GM19351 (cell line): ENCODE measurements around the gene DMWD.

Experiments used
- ATAC-seq: cut with Tn5 transposase; IDR thresholded peaks from one replicate; pipeline ENCODE4 v1.9.1; 2021; ENCODE audit warnings: mild to moderate bottlenecking, moderate library complexity; ENCODE audit not compliant: unreplicated experiment

Gene DMWD

DNA sequence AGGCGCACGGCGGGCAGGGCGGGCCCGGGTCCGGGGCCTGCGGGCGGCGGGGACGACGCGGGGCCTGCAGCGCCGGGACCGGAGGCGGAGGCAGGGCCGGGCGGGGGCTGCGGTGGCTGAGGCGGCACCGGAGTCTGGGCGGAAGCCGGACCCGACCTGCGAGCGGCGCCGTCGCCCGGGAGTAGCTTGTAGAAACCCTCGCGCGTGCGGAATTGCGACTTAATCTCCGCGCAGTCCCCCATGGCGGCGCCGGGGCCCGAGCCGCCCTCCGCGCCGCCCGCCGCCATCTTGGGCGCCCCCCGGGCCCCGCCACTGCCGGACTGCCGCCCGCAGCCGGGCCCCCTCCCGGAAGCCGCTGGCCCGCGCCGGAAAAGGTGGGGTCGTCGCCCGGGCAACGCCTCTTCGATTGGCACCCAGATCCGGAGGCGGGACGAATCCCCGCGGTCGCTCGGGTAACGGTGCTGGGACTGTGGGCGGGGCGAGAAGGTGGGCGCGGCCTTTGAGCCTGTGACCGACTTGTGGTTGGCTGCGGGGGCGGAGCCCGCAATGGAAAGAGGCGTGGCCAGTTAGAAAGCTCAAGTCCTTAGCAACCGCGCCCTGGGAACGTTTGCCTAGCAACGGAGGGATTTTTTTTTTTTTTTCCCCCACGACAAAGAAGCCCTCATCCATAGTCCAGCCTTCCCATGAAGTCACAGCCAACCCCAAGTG, at the start of gene DMWD:
Gene DMWD (minus strand): TSS at position 376 of the 708 bp plus-strand sequence. CDS start 89 bp downstream, at position 287.
- peak; percentile 91 for ATAC-seq

DNA sequence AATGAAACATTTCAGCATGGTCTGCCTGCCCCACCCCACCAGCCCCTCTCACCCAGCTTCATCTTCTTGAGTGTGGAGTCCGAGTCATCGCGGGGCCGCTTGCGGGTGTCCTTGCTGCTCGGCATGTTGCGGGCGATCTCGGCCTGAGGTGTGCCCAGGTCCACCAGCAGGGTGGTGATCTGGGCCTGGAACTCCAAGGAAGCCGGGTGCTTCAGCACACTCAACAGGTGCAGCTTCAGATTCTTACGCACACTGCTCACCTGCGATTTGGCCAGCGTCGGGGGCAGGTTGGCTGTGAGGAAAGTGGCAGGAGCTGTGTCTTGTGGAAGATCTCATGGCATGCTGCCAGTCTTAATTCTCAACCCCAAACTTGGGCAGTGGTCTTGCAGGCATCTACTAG, 49.6 kb upstream of the DMWD start:
- ATAC-seq, result no peak

DNA sequence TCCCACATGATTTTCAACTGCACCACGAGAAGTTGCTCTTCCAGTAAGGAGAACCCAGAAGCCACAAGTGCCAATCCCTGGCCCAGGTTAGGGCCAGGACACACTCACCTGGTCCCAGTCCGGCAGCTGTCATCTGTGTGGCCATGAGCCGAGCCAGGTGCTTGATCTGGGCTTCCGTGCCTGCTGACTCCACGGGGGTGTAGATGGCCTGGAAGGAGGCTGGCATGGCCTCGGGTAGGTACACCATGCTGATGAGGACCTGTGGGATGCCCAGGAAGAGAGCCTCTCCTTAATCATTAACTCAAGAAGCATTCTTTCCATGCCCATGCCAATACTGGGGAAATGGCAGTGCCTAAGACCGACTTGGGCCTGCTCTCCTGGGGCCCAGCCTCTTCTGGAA, 42.3 kb upstream of the DMWD start:
- ATAC-seq, result no peak

GRCh38 chr19:45828945-45829344, 36.3 kb upstream of the DMWD start:
- no peak for ATAC-seq

DNA sequence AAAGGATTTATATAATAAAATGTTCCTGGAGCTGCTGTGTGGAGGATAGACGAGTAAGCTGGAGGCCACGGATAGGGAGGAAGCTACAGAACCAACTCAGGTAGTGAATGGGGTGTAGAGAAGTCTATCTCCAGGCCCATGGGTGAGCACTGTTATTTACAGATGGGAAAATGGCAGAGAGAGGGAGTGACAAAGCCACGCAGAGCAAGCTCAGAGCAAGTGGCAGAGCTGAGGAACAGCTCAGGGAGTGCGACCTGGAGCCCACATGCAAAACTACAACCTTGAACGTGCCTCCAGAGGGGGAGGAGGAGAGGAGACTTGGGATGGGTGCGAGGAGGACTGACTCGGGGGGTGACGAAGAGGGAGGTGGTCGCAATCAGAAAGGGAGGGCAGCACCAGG, 35.9 kb upstream of the DMWD start:
- no peak for ATAC-seq

- no peak for ATAC-seq
Observed at GRCh38 chr19:45827459-45828093, 34.9 kb upstream of the DMWD start.

DNA sequence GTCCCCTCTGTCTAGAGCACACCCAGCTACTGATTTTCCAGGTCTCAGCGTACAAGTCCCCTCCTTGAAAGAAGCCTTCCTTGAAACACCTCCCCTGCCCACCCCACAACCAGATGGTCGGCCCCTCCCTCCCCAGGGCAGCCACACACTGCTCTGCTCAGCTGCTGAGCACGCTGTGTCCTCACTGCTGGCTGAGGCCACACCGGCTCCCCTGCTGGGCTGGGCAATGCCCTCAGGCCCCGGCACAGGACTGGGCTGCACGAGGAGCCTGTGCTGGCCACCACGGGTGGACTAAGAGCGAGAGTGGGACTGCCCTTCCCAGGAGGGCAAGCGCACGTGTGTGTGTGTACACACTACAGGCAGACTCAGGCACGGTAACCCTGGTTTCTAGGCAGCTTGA, 34.3 kb upstream of the DMWD start:
- no peak for ATAC-seq

GRCh38 chr19:45825917-45826893, 33.6 kb upstream of the DMWD start:
- ATAC-seq, result no peak

DNA sequence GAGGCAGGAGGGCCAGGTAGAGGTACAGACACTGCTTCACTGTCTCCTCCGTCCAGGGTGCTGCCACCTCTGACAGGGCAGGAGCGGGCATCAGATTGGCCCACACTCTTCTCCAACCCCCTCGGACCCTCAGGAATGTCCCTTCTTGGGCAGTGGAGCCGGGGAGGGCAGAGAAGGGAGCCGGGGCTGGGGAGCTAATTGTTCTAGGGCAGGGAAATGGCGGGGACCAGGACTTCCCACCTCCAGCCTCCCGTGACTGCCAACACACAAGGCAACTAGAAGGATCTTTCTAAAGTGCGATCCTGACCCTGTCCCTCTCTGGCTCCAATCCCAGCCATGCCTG, 32.6 kb upstream of the DMWD start:
- no peak for ATAC-seq

- no peak for ATAC-seq
Observed at GRCh38 chr19:45824531-45825262, 32.1 kb upstream of the DMWD start.

GRCh38 chr19:45824041-45824471, 31.4 kb upstream of the DMWD start:
- no peak for ATAC-seq

DNA sequence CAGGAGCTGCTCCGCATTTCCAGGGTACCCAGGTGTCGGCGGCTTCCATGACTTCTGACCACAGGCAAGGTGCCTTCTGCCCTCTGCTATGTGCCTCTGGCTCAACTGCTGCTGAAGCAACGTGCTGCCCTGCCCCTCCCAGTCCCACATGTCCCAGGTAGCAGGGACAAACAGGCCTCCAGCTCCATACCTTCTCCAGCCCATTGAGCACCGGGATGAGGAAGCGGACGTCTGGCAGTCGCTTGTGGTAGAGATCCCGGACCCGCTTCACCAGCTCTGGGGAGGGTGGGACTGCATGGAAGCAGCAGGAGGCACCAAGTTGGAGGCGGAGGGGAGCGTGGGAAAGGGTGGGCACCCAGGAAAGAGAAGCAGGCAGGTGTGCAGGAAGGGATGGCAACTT, 30.5 kb upstream of the DMWD start:
- ATAC-seq, result no peak

DNA sequence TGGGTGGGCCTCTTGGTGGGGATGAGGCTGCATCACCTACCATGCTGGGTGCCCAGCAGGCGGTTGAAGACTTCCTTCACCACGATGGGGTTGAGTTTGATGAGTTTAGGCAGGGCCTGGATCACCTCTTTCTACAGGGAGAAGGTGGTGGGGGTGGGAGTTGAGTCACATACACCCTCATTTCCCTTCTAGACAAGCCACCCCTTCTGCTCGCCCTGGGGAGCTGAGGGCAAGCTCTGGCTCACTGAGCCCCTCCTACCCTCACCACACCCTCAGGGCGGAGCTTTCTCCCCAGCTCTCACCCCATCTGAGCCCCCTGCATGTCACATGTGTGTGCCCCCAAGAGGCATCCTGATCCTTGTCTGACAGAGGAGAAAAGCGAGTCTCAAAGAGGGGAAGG, 30.1 kb upstream of the DMWD start:
- ATAC-seq, result no peak

GRCh38 chr19:45821570-45821969, 28.9 kb upstream of the DMWD start:
- no peak for ATAC-seq

DNA sequence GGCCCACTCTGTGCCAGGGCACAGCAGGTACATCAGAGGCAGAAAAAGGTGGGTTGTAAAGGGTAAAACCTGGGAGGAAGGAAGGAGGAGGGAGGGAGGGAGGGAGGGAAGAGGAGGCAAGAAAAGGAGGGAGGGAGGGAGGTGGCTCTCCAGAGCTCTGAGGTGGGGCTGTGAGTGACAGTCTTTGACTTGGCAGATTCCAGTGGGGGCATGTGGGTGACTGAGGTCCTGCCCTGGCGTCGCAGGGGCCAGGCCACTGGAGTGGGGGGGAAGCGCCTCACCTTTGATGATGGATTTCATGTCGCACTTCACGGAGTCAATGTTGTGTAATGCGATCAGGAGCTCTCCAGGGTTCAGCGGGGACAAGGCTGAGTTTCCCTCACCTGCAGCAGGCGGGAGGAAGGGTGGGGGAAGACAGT, 28.5 kb upstream of the DMWD start:
- no peak for ATAC-seq

- no peak for ATAC-seq
Observed at GRCh38 chr19:45820413-45821102, 27.9 kb upstream of the DMWD start.

- ATAC-seq, result no peak
Observed at GRCh38 chr19:45819769-45820168, 27.1 kb upstream of the DMWD start.

DNA sequence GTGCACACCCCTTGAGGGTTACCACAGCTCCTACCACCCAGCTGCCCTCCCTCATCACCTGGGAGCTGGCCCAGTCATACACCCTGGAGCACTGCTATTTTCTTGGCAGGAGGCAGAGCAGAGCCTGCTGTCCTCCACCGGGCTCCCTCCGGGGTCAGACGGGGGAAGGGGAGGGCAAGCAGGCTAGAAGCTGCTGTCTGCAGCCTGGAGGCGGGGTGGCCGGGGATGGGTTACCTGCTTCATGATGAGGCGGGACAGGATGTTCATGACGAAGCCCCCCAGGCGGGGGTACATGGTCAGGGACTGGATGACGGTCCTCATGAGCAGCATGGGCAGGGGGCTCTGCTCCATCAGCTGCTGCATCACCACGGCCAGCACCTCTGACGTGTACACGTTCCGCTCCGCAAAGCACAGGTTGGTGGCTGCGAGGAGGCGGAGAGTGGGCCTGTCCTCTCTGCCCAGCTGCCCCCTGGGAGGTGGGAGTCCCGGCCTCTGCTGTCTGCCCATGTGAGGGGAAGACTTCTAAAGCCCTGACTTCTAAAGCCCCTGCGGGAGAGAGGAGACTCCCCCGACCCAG, 25.2 kb upstream of the DMWD start:
- ATAC-seq, result no peak

- peak; percentile 70 for ATAC-seq
Observed at GRCh38 chr19:45817010-45817724, 24.5 kb upstream of the DMWD start.
